OCI-LY3 (cell line): ENCODE data around the gene ACKR3.
A peak's percentile ranks its signal among the peaks of the same experiment; 100 is the strongest.

Experiments
- H2AFZ ChIP-seq: fragments of 200-600, 300-600 bp; shearing (Covaris generic); 2 replicates; pipeline ENCODE4 v1.6.0; 2014; ENCODE audit warnings: antibody characterized with exemption, low read depth, low read length
- H3K27ac ChIP-seq: fragments of 200-600, 300-600 bp; sonication (generic); 2 replicates; pipeline ENCODE4 v1.5.1; 2014; ENCODE audit warnings: mild to moderate bottlenecking, low read length, moderate library complexity, mixed read lengths
- H3K27me3 ChIP-seq: fragments of 200-600, 300-600 bp; sonication (generic); 2 replicates; pipeline ENCODE4 v1.6.1; 2014; ENCODE audit warnings: low read depth, low read length, mixed read lengths
- H3K36me3 ChIP-seq: fragments of 200-600, 300-600 bp; sonication (generic); replicated peaks from 2 replicates; pipeline ENCODE3; 2014; ENCODE audit warnings: low read depth, low read length, mixed read lengths
- H3K4me1 ChIP-seq: fragments of 300-600, 200-600 bp; sonication (generic); 2 replicates; pipeline ENCODE4 v1.6.1; 2014; ENCODE audit warnings: low read length, mixed read lengths
- H3K4me2 ChIP-seq: fragments of 200-600, 300-600 bp; sonication (generic); 2 replicates; pipeline ENCODE4 v1.6.1; 2014; ENCODE audit warnings: low read length, mixed read lengths
- H3K4me3 ChIP-seq: fragments of 300-600, 200-600 bp; sonication (generic); 2 replicates; pipeline ENCODE4 v1.5.1; 2014; ENCODE audit warnings: antibody characterized with exemption, mild to moderate bottlenecking, low read length, moderate library complexity
- H3K79me2 ChIP-seq: fragments of 300-600, 200-600 bp; shearing (Covaris generic); 2 replicates; pipeline ENCODE4 v1.6.1; 2014; ENCODE audit warnings: mild to moderate bottlenecking, low read length, mixed read lengths
- H3K9ac ChIP-seq: fragments of 300-600, 200-600 bp; shearing (Covaris generic); 2 replicates; pipeline ENCODE4 v1.6.0; 2014; ENCODE audit warnings: mild to moderate bottlenecking, low read length, moderate library complexity
- H3K9me3 ChIP-seq: fragments of 200-600, 300-600 bp; shearing (Covaris generic); 2 replicates; pipeline ENCODE4 v1.6.1; 2014; ENCODE audit warnings: low read length, mixed read lengths; ENCODE audit not compliant: insufficient read depth
- H4K20me1 ChIP-seq: fragments of 200-600, 300-600 bp; sonication (generic); 2 replicates; pipeline ENCODE4 v1.6.1; 2016; ENCODE audit warnings: low read length, mixed read lengths; ENCODE audit not compliant: insufficient read depth
- CTCF ChIP-seq: fragments of 200-600, 300-600 bp; sonication (generic); IDR thresholded peaks from 2 replicates; pipeline ENCODE4 v1.5.1; 2014; ENCODE audit warnings: antibody characterized with exemption, low read length, low read depth
- EZH2phosphoT487 ChIP-seq: fragments of 200-600 bp; shearing (Covaris generic); IDR thresholded peaks from 2 replicates; pipeline ENCODE4 v1.6.1; 2018; ENCODE audit warnings: antibody characterized with exemption, mixed run types, low read depth

The ACKR3 gene

GRCh38 chr2:236570081-236570868 is 650 bp downstream of the ACKR3 start:
- Histone ChIP-seq H3K27ac (peak overlapping the region; percentile 44), H3K4me1 (peaks cover 37% of the 10 kb centered on the region), H3K36me3 (no peaks in the 10 kb centered on the region), H3K4me2 (peak overlapping the region; percentile 94), H3K79me2 (no peaks in the 10 kb centered on the region), H4K20me1 (no peaks in the 10 kb centered on the region), H3K27me3 (0 out of 2 replicates have a peak, but pooled peaks cover 24% of the 10 kb centered on the region), H3K4me3 (peak overlapping the region; percentile 84), H3K9ac (peak overlapping the region; percentile 33; the same call in 1 of the 2 replicates), H2AFZ (no peak overlapping the region; the same call in 1 of the 2 replicates), H3K9me3 (no peaks in the 10 kb centered on the region)
- TF ChIP-seq CTCF (no peak), EZH2phosphoT487 (no peak)

GRCh38 chr2:236571145-236571544 is 1.5 kb downstream of the ACKR3 start:
- peak overlapping the region; percentile 94 for H3K4me2 ChIP-seq
- H3K4me1 ChIP-seq = peaks cover 35% of the 10 kb centered on the region
- no peaks in the 10 kb centered on the region for H4K20me1 ChIP-seq
- H2AFZ ChIP-seq = no peak overlapping the region
- H3K4me3 ChIP-seq = peak overlapping the region; percentile 84
- no peak for TF ChIP-seq EZH2phosphoT487
- no peak for TF ChIP-seq CTCF
- 0 out of 2 replicates have a peak, but pooled peaks cover 16% of the 10 kb centered on the region for H3K27me3 ChIP-seq
- no peaks in the 10 kb centered on the region for H3K79me2 ChIP-seq
- H3K27ac ChIP-seq = no peak overlapping the region
- no peaks in the 10 kb centered on the region for H3K36me3 ChIP-seq
- no peaks in the 10 kb centered on the region for H3K9me3 ChIP-seq
- no peak overlapping the region for H3K9ac ChIP-seq

- Histone ChIP-seq H3K9me3 (no peaks in the 10 kb centered on the region), H3K4me2 (no peak overlapping the region), H4K20me1 (no peaks in the 10 kb centered on the region), H3K9ac (no peak overlapping the region), H3K36me3 (no peaks in the 10 kb centered on the region), H3K79me2 (no peaks in the 10 kb centered on the region), H3K4me3 (no peak overlapping the region), H3K4me1 (peaks cover 35% of the 10 kb centered on the region), H3K27ac (no peak overlapping the region), H2AFZ (no peak overlapping the region), H3K27me3 (0 out of 2 replicates have a peak, but pooled peaks cover 11% of the 10 kb centered on the region)
- TF ChIP-seq CTCF (no peak), EZH2phosphoT487 (no peak)
Observed at GRCh38 chr2:236572482-236572881, 2.9 kb downstream of the ACKR3 start.

GRCh38 chr2:236573066-236573929 is 3.7 kb downstream of the ACKR3 start:
- no peak overlapping the region for H3K9ac ChIP-seq
- peaks cover 30% of the 10 kb centered on the region for H3K4me1 ChIP-seq
- H3K27me3 ChIP-seq = 0 out of 2 replicates have a peak, but pooled peaks cover 11% of the 10 kb centered on the region
- H3K36me3 ChIP-seq = no peaks in the 10 kb centered on the region
- H3K9me3 ChIP-seq = no peaks in the 10 kb centered on the region
- no peak overlapping the region for H3K27ac ChIP-seq
- no peak overlapping the region for H3K4me3 ChIP-seq
- H4K20me1 ChIP-seq = no peaks in the 10 kb centered on the region
- no peak overlapping the region for H3K4me2 ChIP-seq
- TF ChIP-seq EZH2phosphoT487 (no peak), CTCF (no peak)
- no peaks in the 10 kb centered on the region for H3K79me2 ChIP-seq
- H2AFZ ChIP-seq = no peak overlapping the region
